H1 (cell line): ENCODE measurements around the gene RUFY3. TPM values are rescaled to one million over a fixed set of nuclear protein-coding genes. Genes with fewer than 3 reads are reported as not detected.

Experiments used
- ATF3 ChIP-seq: IDR thresholded peaks from 2 replicates; pipeline ENCODE4 v1.6.1; 2011; ENCODE audit warnings: low read depth, mild to moderate bottlenecking, low read length; ENCODE audit not compliant: insufficient read depth
- CBX8 ChIP-seq: fragments of 300-800, 300-1000 bp; sonication (generic); IDR thresholded peaks from 2 replicates; pipeline ENCODE4 v1.7.1; 2016; ENCODE audit warnings: low read depth, low read length, borderline replicate concordance
- CHD1 ChIP-seq: IDR thresholded peaks from 2 replicates; pipeline ENCODE4 v1.6.1; 2012; ENCODE audit warnings: low read depth, low read length, improper control_type of control experiment
- CTBP2 ChIP-seq: IDR thresholded peaks from 2 replicates; pipeline ENCODE4 v1.7.0; 2011; ENCODE audit warnings: borderline replicate concordance, mild to moderate bottlenecking, moderate library complexity, mixed read lengths, low read length; ENCODE audit not compliant: insufficient read depth, insufficient read length
- CTCF ChIP-seq, 3 experiments: IDR thresholded peaks; 1 replicate in 2 of 3; 2 replicates in 1 of 3; pipeline versions ENCODE4 v1.5.1 to v1.6.1; 2011; ENCODE audit warnings: low read length in 3 of 3, mild to moderate bottlenecking in 3 of 3, inconsistent platforms in 2 of 3, low read depth in 1 of 3, moderate library complexity in 1 of 3; ENCODE audit not compliant: insufficient read depth in 1 of 3; ENCODE audit errors: control extremely low read depth in 1 of 3
- EGR1 ChIP-seq: IDR thresholded peaks from 2 replicates; pipeline ENCODE4 v1.6.1; 2011; ENCODE audit warnings: low read depth, low read length, borderline replicate concordance
- EP300 ChIP-seq, 2 experiments: IDR thresholded peaks; 1 replicate in 1 of 2; 2 replicates in 1 of 2; pipeline ENCODE4 v1.6.1; 2011 to 2012; ENCODE audit warnings: low read depth in 2 of 2, low read length in 2 of 2, mild to moderate bottlenecking in 2 of 2, borderline replicate concordance in 1 of 2, inconsistent platforms in 1 of 2, moderate library complexity in 1 of 2
- GTF2F1 ChIP-seq: IDR thresholded peaks from 2 replicates; pipeline ENCODE4 v1.6.1; 2012; ENCODE audit warnings: low read depth, low read length, improper control_type of control experiment, borderline replicate concordance
- NANOG ChIP-seq: IDR thresholded peaks from 2 replicates; pipeline ENCODE4 v1.6.1; 2011; ENCODE audit warnings: low read length, low read depth, mild to moderate bottlenecking, inconsistent platforms; ENCODE audit not compliant: insufficient read depth, poor library complexity, severe bottlenecking
- RBBP5 ChIP-seq: IDR thresholded peaks from 2 replicates; pipeline ENCODE4 v1.7.1; 2012; ENCODE audit warnings: low read depth, mild to moderate bottlenecking, inconsistent platforms, low read length, moderate library complexity, borderline replicate concordance
- RFX5 ChIP-seq: IDR thresholded peaks from 2 replicates; pipeline ENCODE4 v1.6.1; 2011; ENCODE audit warnings: low read depth, low read length, improper control_type of control experiment, borderline replicate concordance
- SAP30 ChIP-seq: fragments of 300-600 bp; sonication (generic); IDR thresholded peaks from 2 replicates; pipeline ENCODE4 v1.7.1; 2012; ENCODE audit warnings: low read length, moderate library complexity, mild to moderate bottlenecking, inconsistent platforms; ENCODE audit not compliant: insufficient read depth, insufficient replicate concordance
- SIN3A ChIP-seq, 2 experiments: IDR thresholded peaks in 1 of 2; conservative IDR thresholded peaks in 1 of 2; 2 replicates each; pipeline ENCODE4 v1.6.1; 2011 to 2012; ENCODE audit warnings: low read length in 2 of 2, improper control_type of control experiment in 1 of 2, low read depth in 1 of 2, mild to moderate bottlenecking in 1 of 2
- SIRT6 ChIP-seq: IDR thresholded peaks from one replicate; pipeline ENCODE4 v1.7.1; 2012; ENCODE audit warnings: low read length, inconsistent platforms
- SP1 ChIP-seq: IDR thresholded peaks from 2 replicates; pipeline ENCODE4 v1.6.1; 2011; ENCODE audit warnings: low read depth, low read length
- SP2 ChIP-seq: IDR thresholded peaks from 2 replicates; pipeline ENCODE4 v1.6.1; 2012; ENCODE audit warnings: mild to moderate bottlenecking, low read length, inconsistent platforms
- SRF ChIP-seq: IDR thresholded peaks from 2 replicates; pipeline ENCODE4 v1.6.1; 2011; ENCODE audit warnings: mild to moderate bottlenecking, low read depth, low read length, moderate library complexity
- TAF7 ChIP-seq: optimal IDR thresholded peaks from 2 replicates; pipeline ENCODE3; 2011; ENCODE audit warnings: low read depth, mild to moderate bottlenecking, inconsistent platforms, low read length, moderate library complexity, borderline replicate concordance
- TEAD4 ChIP-seq: IDR thresholded peaks from 2 replicates; pipeline ENCODE4 v1.6.1; 2012; ENCODE audit warnings: low read depth, low read length, inconsistent platforms, mixed read lengths
- ZNF274 ChIP-seq: IDR thresholded peaks from 2 replicates; pipeline ENCODE4 v1.7.0; 2012; ENCODE audit warnings: low read length, borderline replicate concordance; ENCODE audit errors: extremely low read depth
- polyA plus RNA-seq, 7 experiments: library from polyadenylated mRNA; depleted of rRNA in 3 of 7; stranded (reverse) in 5 of 7; unstranded in 2 of 7; fragments of >200 nt in 5 of 7; fragments of 200-250 nt in 2 of 7; gene quantifications; 1 replicate in 5 of 7; 2 replicates in 1 of 7; 4 replicates in 1 of 7; pipeline versions ENCODE4 v1.2.1 to v1.2.3, GENCODE V29; 2011 to 2013; ENCODE audit warnings: missing spikeins in 2 of 7, mixed read lengths in 2 of 7
- total RNA-seq: library from RNA; stranded (reverse); fragmentation: NEBNext Ultra II Directional; extraction: Animal tissue kit (Norgen Biotek cat#: 25700); gene quantifications from 2 replicates; pipeline ENCODE4 v1.2.1, GENCODE V29; 2021

RUFY3 gene
- total and polyA plus RNA-seq, 2 of the 8 experiments (the other 6 are each of a cell fraction or from before 2014, with no cell fraction given) = 7.8 to 33.1 TPM

GRCh38 chr4:70704215-70704930 is 17.4 kb upstream of the RUFY3 start (continued):
- no peak for TF ChIP-seq ATF3
- no peak for TF ChIP-seq SAP30
- peak; percentile 27 for TF ChIP-seq TAF7
- TF ChIP-seq EP300 (IDR thresholded peaks at IDR 0.05; ENCODE audit: borderline replicate concordance in 1 of 2, low read depth in 2 of 2, low read length in 2 of 2) = no peak
- 0 out of 2 replicates have a peak, but pooled peaks have one; percentile 37 for TF ChIP-seq SP1
- TF ChIP-seq RBBP5 = 0 out of 2 replicates have a peak, but pooled peaks have one; percentile 80
- no peak for TF ChIP-seq SP2
- no peak for TF ChIP-seq CBX8
- TF ChIP-seq RFX5 = no peak
- TF ChIP-seq NANOG = no peak
- no peak for TF ChIP-seq CTBP2
- no peak for TF ChIP-seq SRF
- TF ChIP-seq SIN3A (conservative IDR thresholded peaks at IDR 0.05 in 1 of 2, IDR thresholded peaks at IDR 0.05 in 1 of 2; ENCODE audit: low read depth in 1 of 2, low read length in 2 of 2) = 0 out of 4 replicates have a peak, but pooled peaks of 1 of the 2 experiments have one; percentile 20
- no peak for TF ChIP-seq ZNF274
- TF ChIP-seq EGR1 = peak; percentile 18; the same call in 1 of the 2 replicates
- no peak for TF ChIP-seq TEAD4
- peak; percentile 29 to 46 (median 37) for TF ChIP-seq CTCF (IDR thresholded peaks at IDR 0.05; ENCODE audit: control extremely low read depth in 1 of 3, insufficient read depth in 1 of 3, low read depth in 1 of 3, low read length in 3 of 3)
- no peak for TF ChIP-seq GTF2F1
- TF ChIP-seq SIRT6 = no peak
- no peak for TF ChIP-seq CHD1
